H9 (cell line): ENCODE results near the gene DCANP1. TPM values are rescaled to one million over a fixed set of nuclear protein-coding genes. Genes with fewer than 3 reads are reported as not detected.

Source experiments
- DNase-seq: peaks from one replicate; pipeline ENCODE4 v3.0.0-alpha.2; 2017
- H2AFZ ChIP-seq: one replicate; pipeline ENCODE4 v1.6.1; 2013; ENCODE audit warnings: mild to moderate bottlenecking, low read length, control low read depth, moderate library complexity
- H2AK5ac ChIP-seq: 2 replicates; pipeline ENCODE4 v1.6.1; 2013; ENCODE audit warnings: low read length, control low read depth, mixed read lengths; ENCODE audit not compliant: insufficient read length
- H2BK120ac ChIP-seq: one replicate; pipeline ENCODE4 v1.6.1; 2013; ENCODE audit warnings: low read depth, mild to moderate bottlenecking, low read length, control low read depth, inconsistent platforms; ENCODE audit not compliant: poor library complexity, severe bottlenecking
- H2BK12ac ChIP-seq: 2 replicates; pipeline ENCODE4 v1.6.1; 2013; ENCODE audit warnings: low read length, control low read depth, mixed read lengths, low read depth; ENCODE audit not compliant: insufficient read length
- H2BK15ac ChIP-seq: 2 replicates; pipeline ENCODE4 v1.6.1; 2013; ENCODE audit warnings: low read depth, low read length, control low read depth
- H2BK20ac ChIP-seq: one replicate; pipeline ENCODE4 v1.6.1; 2013; ENCODE audit warnings: low read depth, mild to moderate bottlenecking, low read length, control low read depth, inconsistent platforms; ENCODE audit not compliant: poor library complexity, severe bottlenecking
- H2BK5ac ChIP-seq: 2 replicates; pipeline ENCODE4 v1.6.1; 2013; ENCODE audit warnings: low read length, control low read depth, mixed read lengths; ENCODE audit not compliant: insufficient read length
- H3K14ac ChIP-seq: 2 replicates; pipeline ENCODE4 v1.6.1; 2013; ENCODE audit warnings: low read length, control low read depth; ENCODE audit not compliant: insufficient read depth
- H3K18ac ChIP-seq: 2 replicates; pipeline ENCODE4 v1.6.1; 2013; ENCODE audit warnings: low read depth, mild to moderate bottlenecking, mixed read lengths, low read length, control low read depth; ENCODE audit not compliant: insufficient read length
- H3K23ac ChIP-seq: 2 replicates; pipeline ENCODE4 v1.6.1; 2013; ENCODE audit warnings: low read length, control low read depth, mixed read lengths, low read depth; ENCODE audit not compliant: insufficient read length
- H3K23me2 ChIP-seq: 2 replicates; pipeline ENCODE4 v1.6.1; 2013; ENCODE audit warnings: low read depth, mild to moderate bottlenecking, mixed read lengths, low read length, control low read depth; ENCODE audit not compliant: insufficient read length, poor library complexity, severe bottlenecking
- H3K27ac ChIP-seq: 2 replicates; pipeline ENCODE4 v1.5.1; 2013; ENCODE audit warnings: low read length, control low read depth, mixed read lengths, low read depth; ENCODE audit not compliant: insufficient read length
- H3K27me3 ChIP-seq: 2 replicates; pipeline ENCODE4 v1.6.1; 2013; ENCODE audit warnings: low read length, control low read depth, inconsistent platforms; ENCODE audit not compliant: insufficient read depth
- H3K4ac ChIP-seq: 2 replicates; pipeline ENCODE4 v1.6.1; 2013; ENCODE audit warnings: low read depth, mild to moderate bottlenecking, control low read depth, inconsistent platforms, low read length, moderate library complexity
- H3K4me1 ChIP-seq: 2 replicates; pipeline ENCODE4 v1.6.1; 2013; ENCODE audit warnings: low read length, control low read depth, inconsistent platforms; ENCODE audit not compliant: insufficient read depth
- H3K4me2 ChIP-seq: 2 replicates; pipeline ENCODE4 v1.6.1; 2013; ENCODE audit warnings: low read length, control low read depth, mixed read lengths; ENCODE audit not compliant: insufficient read length, insufficient read depth
- H3K56ac ChIP-seq: 2 replicates; pipeline ENCODE4 v1.6.1; 2013; ENCODE audit warnings: low read depth, mild to moderate bottlenecking, mixed read lengths, low read length, control low read depth; ENCODE audit not compliant: insufficient read length
- H3K79me1 ChIP-seq: 2 replicates; pipeline ENCODE4 v1.6.1; 2013; ENCODE audit warnings: low read depth, mild to moderate bottlenecking, moderate library complexity, low read length, control low read depth, inconsistent platforms; ENCODE audit not compliant: insufficient read depth, poor library complexity, severe bottlenecking
- H3K79me2 ChIP-seq: 2 replicates; pipeline ENCODE4 v1.6.1; 2013; ENCODE audit warnings: low read length, control low read depth, inconsistent platforms; ENCODE audit not compliant: insufficient read depth
- H3K9ac ChIP-seq: 2 replicates; pipeline ENCODE4 v1.6.1; 2013; ENCODE audit warnings: low read length, control low read depth, mixed read lengths; ENCODE audit not compliant: insufficient read length; ENCODE audit errors: extremely low read depth
- H3K9me3 ChIP-seq: one replicate; pipeline ENCODE4 v1.6.1; 2013; ENCODE audit warnings: low read depth, low read length, inconsistent platforms; ENCODE audit not compliant: control insufficient read depth
- H3T11ph ChIP-seq: one replicate; pipeline ENCODE4 v1.6.1; 2013; ENCODE audit warnings: mild to moderate bottlenecking, low read length, control low read depth, inconsistent platforms
- H4K20me1 ChIP-seq: one replicate; pipeline ENCODE4 v1.6.1; 2013; ENCODE audit not compliant: control insufficient read depth, insufficient read length, insufficient read depth
- H4K5ac ChIP-seq: 2 replicates; pipeline ENCODE4 v1.6.1; 2013; ENCODE audit warnings: low read depth, mild to moderate bottlenecking, mixed read lengths, low read length, control low read depth; ENCODE audit not compliant: insufficient read length
- H4K8ac ChIP-seq: replicated peaks from 2 replicates; pipeline ENCODE4 v1.6.1; 2013; ENCODE audit warnings: low read length, control low read depth, mixed read lengths, low read depth; ENCODE audit not compliant: insufficient read length
- H4K91ac ChIP-seq: 2 replicates; pipeline ENCODE4 v1.6.1; 2013; ENCODE audit warnings: low read depth, mild to moderate bottlenecking, moderate library complexity, mixed read lengths, low read length, control low read depth; ENCODE audit not compliant: insufficient read length
- H3K27ac Mint-ChIP-seq, 3 experiments: 2 replicates in 2 of 3; 3 replicates in 1 of 3; pipeline ENCODE4 v1.8.0; 2020 to 2021; ENCODE audit warnings: mixed read lengths in 3 of 3, mild to moderate bottlenecking in 1 of 3, moderate library complexity in 1 of 3
- H3K27me3 Mint-ChIP-seq: 2 replicates; pipeline ENCODE4 v1.8.0; 2021; ENCODE audit warnings: low read depth, mild to moderate bottlenecking, moderate library complexity, mixed read lengths
- H3K36me3 Mint-ChIP-seq, 3 experiments: 2 replicates in 2 of 3; 3 replicates in 1 of 3; pipeline ENCODE4 v1.8.0; 2020 to 2021; ENCODE audit warnings: low read depth in 3 of 3, mixed read lengths in 3 of 3; ENCODE audit not compliant: insufficient read depth in 1 of 3
- H3K4me1 Mint-ChIP-seq, 2 experiments: 2 replicates each; pipeline ENCODE4 v1.8.0; 2020; ENCODE audit warnings: mixed read lengths in 2 of 2
- H3K4me3 Mint-ChIP-seq, 2 experiments: 2 replicates in 1 of 2; 3 replicates in 1 of 2; pipeline ENCODE4 v1.8.0; 2020 to 2021; ENCODE audit warnings: mild to moderate bottlenecking in 2 of 2, mixed read lengths in 2 of 2, moderate library complexity in 1 of 2
- H3K9me3 Mint-ChIP-seq, 2 experiments: 2 replicates in 1 of 2; 3 replicates in 1 of 2; pipeline ENCODE4 v1.8.0; 2020; ENCODE audit warnings: mild to moderate bottlenecking in 2 of 2, mixed read lengths in 2 of 2, moderate library complexity in 1 of 2
- CTCF ChIP-seq: fragments of 200-600 bp; sonication (generic); conservative IDR thresholded peaks from 3 replicates; pipeline ENCODE4 v1.8.0; 2021; ENCODE audit warnings: antibody characterized with exemption, mild to moderate bottlenecking
- WGBS: extraction: QIAGEN DNeasy Blood & Tissue Kit; methylation state at CpG from one replicate; pipeline ENCODE4 v1.1.7; 2013; ENCODE audit warnings: missing lambda C conversion rate, low lambda C conversion rate, mixed read lengths; ENCODE audit not compliant: insufficient read length; ENCODE audit errors: extremely low coverage; 5-methylcytosine and 5-hydroxymethylcytosine counted together
- total RNA-seq: library from RNA; stranded (reverse); gene quantifications from 2 replicates; pipeline ENCODE4 v1.2.1, GENCODE V29; 2021

The DCANP1 gene
- total RNA-seq, 1 experiment from 2014 or later, result not detected

GRCh38 chr5:135395866-135396265, 51.3 kb downstream of the DCANP1 start:
- peaks cover 9% of the 10 kb centered on the region; the same call in 1 of the 2 replicates for H3K4me1 ChIP-seq
- no peak overlapping the region for H3K56ac ChIP-seq
- H2BK20ac ChIP-seq, result no peak overlapping the region
- H3K14ac ChIP-seq, result no peak overlapping the region
- no peaks in the 10 kb centered on the region for H3K9me3 ChIP-seq
- Mint-ChIP-seq H3K27me3 (peaks cover 49% of the 10 kb centered on the region), H3K4me1 (peaks cover 34 to 49% of the 10 kb centered on the region in 2 experiments), H3K9me3 (no peaks in the 10 kb centered on the region; a peak in 1 of 5 replicates), H3K27ac (no peak overlapping the region), H3K36me3 (peaks cover 0 to 19% (median 2%) of the 10 kb centered on the region in 3 experiments; a peak in 3 of 7 replicates), H3K4me3 (no peak overlapping the region)
- H3T11ph ChIP-seq, result no peak overlapping the region
- H4K5ac ChIP-seq, result no peak overlapping the region
- H3K79me2 ChIP-seq, result peaks cover 16% of the 10 kb centered on the region; the same call in 1 of the 2 replicates
- H3K18ac ChIP-seq, result no peak overlapping the region
- H2BK5ac ChIP-seq, result no peak overlapping the region
- H2AFZ ChIP-seq, result no peak overlapping the region
- no peak overlapping the region for H3K4me2 ChIP-seq
- peaks cover 16% of the 10 kb centered on the region for H3K23me2 ChIP-seq
- no peak for TF ChIP-seq CTCF
- no peak overlapping the region for H3K23ac ChIP-seq
- no peak overlapping the region for H3K27ac ChIP-seq
- no CpG with 5 or more reads among the region's 4 CpGs for WGBS
- H2BK120ac ChIP-seq, result no peak overlapping the region
- H4K8ac ChIP-seq, result no peak overlapping the region
- no peak overlapping the region for H4K91ac ChIP-seq
- no peak overlapping the region for H3K4ac ChIP-seq
- no peak overlapping the region for H2BK15ac ChIP-seq
- peaks cover 8% of the 10 kb centered on the region for H3K79me1 ChIP-seq
- H2BK12ac ChIP-seq, result no peak overlapping the region
- no peak overlapping the region for H3K9ac ChIP-seq
- DNase-seq, result no peak
- peaks cover under 1% of the 10 kb centered on the region for H4K20me1 ChIP-seq
- H2AK5ac ChIP-seq, result no peak overlapping the region
- H3K27me3 ChIP-seq, result peaks cover 7% of the 10 kb centered on the region; the same call in 1 of the 2 replicates
